NB4 (cell line): ENCODE data around the gene TULP4.

Source experiments
- CTCF ChIP-seq: IDR thresholded peaks from one replicate; pipeline ENCODE4 v1.5.1; 2012; ENCODE audit warnings: low read depth, low read length
- POLR2A ChIP-seq: IDR thresholded peaks from 2 replicates; pipeline ENCODE4 v1.6.1; 2011; ENCODE audit warnings: mild to moderate bottlenecking; ENCODE audit not compliant: insufficient read length; ENCODE audit errors: extremely low read depth

GRCh38 chr6:158457616-158458278 lies 145.5 kb downstream of the TULP4 start:
- TF ChIP-seq CTCF (no peak), POLR2A (no peak)
